HG02840 (cell line): ENCODE results near the gene PCGF3.
"Not testable (repeated sequence)": the region's sequence is repeated elsewhere in the genome, so short reads cannot be mapped to it uniquely, and the experiment has no call there.

Source experiments
- ATAC-seq: cut with Tn5 transposase; IDR thresholded peaks from one replicate; pipeline ENCODE4 v1.9.1; 2021; ENCODE audit warnings: mild to moderate bottlenecking, moderate library complexity, moderate number of reproducible peaks; ENCODE audit not compliant: unreplicated experiment, low FRiP score

The PCGF3 gene

DNA sequence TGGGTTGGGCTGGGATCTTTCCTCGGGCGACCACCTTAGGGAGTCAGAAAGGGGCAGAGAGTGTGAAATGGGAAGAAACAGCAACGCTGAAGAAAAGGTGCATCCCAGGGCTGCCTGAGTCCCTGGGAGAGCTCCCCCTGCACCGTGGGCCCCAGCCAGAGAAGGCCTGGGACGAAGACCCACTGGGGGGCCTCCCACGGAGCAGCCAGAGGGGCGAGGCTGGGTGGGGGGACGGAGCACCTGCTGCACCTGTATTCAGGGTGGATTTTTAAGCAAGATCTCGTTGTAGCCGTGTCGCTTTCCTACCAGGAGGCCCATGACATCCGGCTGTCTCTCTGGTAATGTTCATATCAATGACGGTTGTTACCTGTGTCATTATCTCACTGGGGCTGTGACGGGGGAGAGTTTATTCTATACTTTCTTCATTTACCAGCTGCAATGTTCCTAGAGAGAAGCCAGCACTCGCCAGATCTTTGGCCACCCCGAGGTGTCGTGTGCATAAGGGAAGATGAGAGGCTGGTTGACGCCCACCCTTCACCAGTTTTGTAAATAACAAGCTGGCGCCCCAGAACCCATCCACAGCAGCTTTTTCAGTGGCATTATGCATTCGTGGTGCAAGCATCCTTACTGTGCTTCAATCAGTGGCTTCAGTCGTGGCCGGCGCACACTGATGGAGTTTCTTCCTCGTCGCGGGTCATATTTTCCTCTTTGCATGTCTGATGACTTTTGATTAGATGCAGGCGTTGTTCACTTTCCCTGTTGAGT lies 5.6 kb upstream of the PCGF3 start:
- ATAC-seq: no peak

DNA sequence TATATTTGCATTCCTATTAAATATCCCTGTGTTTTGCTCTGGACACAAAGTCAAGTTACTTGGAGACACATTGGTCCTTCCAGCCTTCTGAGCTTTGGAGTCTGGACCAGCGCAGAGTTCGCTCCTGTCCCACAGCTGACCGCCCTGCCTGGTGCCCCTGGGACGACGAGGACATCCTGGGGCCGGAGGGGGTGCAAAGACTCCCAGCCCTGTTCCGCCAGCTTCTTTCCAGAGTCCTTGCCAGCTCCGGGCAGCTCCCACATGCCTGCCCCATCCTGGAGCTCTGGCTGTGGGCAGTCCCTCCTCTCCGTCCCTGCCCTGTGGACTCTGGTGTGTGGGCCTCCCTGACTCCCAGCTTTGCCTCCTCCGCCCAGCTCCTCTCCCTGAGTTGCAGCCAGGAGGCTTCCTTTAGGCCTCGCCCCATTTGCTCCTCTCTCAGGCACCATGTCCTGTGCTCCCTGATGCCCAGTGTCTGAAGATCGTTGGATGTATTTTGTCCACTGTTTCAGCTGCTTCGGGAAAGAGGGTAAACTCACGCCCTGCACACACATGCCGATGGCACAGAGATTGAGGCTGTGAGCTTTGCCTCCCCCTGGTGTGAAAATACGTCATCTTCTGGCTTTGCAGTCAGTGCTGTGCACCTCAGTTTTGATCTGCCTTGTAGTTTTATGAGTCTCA lies 4.9 kb upstream of the PCGF3 start:
- no peak for ATAC-seq

DNA sequence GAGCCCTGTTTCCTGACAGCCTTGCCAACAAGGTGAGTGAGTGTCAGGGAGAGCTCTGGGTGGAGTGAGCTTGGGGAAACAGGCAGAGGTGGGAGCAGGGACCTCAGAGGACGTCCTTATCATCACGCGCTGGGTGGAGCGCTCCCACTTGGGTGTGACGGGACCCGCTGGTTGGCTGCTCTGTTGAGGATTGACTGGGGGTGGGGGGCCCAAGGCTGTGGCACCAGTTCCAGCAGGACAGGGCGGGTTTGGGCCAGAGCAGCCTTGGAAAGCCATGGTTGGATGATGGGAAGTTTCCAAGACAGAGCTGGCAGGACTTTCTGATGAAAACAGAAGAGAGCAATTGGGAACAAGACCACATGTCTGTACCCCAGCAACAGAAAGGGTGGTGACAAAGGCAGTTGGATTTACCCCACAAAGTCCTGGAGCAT lies 3.0 kb upstream of the PCGF3 start:
- no peak for ATAC-seq

DNA sequence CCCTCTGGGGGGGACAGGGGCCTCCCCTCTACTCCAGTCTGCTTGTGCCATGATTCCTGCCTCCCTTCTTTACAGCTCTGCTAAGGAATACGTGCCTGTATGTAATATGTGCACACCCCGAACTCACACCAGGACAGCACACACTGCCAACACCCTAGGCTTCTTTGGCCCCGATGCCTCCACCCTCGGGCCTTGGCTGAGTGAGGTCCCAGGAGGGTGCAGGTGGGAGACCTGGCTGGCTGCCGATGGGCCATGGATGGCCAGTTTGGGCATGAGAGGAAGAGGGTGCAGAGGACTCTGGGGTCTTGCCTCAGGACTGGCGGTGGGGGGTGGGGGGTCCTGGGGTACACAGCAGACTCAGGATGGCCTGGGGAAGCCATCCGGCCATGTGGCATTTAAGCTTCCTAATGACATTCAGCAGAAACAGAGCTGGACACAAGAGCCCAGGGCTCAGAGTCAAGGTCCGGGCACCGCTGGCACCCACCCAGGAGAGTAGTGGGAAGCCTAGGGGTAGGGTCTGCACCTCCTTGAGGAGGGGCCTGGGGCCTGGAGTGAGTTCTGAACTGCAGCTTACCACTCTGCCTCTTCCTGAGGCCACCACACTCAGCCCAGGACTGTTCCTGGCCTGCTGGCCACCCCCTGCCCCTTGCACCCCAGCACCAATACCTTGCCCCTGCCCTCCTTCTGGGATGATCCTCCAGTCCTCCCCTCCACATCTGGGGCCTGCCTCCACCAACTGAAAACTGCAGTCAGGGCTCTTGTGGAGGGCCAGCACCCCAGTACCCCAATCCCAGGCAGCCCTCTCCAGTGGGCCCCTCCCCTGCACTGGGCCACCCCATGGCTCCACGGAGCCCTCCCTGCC lies 2.1 kb upstream of the PCGF3 start:
- ATAC-seq: no peak

DNA sequence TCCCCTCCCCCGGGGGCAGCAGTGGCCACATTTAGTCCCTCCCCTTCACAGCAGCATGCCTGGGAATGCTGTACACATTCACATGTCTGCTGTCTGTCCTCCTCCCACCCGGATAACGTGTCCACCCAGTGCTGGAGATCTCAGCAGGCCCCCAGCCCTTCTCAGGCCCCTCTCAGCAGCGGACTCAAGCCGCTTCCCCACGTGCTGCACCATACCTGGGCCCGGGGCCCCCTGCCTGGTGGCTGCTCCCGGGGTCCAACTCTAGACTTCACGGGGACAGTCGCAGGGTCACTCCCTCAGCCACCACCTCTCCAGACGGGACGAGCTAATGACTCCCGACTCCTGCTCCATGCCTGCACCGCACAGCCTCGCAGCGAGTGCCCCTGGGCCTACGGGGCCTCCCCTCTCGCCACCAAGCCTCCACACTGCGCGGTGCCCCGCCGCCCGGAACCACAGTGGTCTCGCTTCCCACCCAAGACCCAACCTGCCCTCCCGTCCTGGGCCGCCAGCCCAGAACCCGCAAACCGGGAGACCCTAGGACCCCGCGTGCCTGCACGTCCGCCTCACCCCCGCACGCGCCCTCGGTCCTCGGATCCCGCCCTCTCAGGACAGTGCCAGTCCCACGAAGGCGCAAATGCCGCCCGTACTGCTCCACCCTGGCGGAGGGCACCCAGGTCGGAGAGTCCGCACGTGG lies 1.3 kb upstream of the PCGF3 start:
- no peak for ATAC-seq

DNA sequence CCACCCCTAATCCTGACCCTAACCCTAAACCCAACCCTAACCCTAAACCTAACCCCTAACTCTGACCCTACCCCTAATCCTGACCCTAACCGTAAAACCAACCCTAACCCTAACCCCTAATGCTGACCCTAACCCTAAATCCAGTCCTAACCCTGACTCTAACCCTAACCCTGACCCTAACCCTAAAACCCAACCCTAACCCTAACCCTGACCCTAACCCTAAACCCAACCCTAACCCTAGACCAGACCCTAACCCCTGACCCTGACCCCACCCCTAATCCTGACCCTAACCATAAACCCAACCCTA lies 708 bp upstream of the PCGF3 start:
- ATAC-seq: no peak

DNA sequence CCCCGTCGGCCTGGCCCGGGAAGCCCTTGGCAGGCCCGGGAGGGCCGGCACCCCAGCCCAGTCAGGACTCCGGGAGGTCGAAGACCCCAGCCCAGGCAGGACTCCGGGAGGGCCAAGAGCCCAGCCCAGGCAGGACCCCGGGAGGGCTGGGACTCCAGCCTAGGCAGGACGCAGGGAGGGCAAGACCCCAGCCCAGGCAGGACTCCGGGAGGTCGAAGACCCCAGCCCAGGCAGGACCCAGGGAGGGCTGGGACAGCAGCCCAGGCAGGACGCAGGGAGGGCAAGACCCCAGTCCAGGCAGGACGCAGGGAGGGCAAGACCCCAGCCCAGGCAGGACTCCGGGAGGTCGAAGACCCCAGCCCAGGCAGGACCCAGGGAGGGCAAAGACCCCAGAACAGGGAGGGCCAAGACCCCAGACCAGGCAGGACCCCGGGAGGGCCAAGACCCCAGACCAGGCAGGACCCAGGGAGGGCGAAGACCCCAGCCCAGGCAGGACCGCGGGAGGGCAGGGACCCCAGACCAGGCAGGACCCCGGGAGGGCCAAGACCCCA lies 526 bp downstream of the PCGF3 start:
- ATAC-seq: not testable (repeated sequence)

DNA sequence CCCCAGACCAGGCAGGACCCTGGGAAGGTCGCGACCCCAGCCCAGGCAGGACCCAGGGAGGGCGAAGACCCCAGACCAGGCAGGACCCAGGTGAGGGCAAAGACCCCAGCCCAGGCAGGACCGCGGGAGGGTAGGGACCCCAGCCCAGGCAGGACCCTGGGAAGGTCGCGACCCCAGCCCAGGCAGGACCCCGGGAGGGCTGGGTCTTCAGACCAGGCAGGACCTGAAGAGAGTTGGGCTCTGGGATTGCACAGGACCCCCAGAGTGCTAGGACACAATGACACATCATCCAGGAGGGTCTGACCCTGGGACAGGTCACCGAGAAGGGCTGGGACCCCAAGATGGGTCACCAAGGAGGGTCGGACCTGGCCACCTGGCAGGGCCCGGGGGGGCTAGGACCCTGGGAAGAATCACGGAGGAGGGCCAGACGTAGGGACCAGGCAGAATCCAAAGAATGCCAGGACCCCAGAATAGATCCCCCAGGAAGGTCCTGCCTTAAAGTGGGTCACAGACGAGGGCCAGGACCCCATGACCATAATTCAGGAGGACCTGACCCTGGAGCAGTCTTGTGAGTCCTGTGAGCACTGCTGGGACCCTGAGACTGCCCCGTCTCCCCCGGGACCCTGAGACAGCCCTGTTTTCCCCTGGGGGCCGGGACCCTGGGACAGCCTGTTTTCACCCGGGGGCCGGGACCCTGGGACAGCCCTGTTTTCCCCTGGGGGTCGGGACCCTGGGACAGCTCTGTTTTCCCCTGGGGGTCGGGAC lies 1.4 kb downstream of the PCGF3 start:
- no peak for ATAC-seq

DNA sequence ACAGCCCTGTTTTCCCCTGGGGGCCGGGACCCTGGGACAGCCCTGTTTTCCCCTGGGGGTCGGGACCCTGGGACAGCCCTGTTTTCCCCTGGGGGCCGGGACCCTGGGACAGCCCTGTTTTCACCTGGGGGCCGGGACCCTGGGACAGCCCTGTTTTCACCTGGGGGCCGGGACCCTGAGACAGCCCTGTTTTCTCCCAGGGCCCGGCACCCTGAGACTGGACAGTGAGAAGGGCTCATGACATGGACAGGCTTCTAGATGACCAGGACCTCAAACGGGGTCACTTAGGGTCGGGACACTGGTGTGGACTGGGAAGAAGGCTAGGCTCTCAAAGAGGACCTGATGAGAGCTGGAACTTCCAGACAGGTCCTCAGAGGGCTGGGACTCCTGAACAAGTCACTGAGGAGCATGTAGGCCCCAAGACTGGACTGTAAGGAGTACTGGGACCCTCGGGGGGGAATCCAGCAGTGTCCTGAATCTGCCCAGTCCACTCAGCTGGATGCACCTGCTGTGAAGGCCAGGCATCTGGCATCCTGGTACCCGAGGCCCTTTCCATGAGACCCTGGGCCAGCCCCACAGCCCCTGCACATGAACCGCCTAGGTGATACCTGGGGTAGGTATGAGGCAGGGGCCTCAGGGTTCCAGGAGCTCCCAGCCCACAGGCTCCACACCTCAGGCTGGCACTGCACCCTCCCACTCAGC lies 2.4 kb downstream of the PCGF3 start:
- ATAC-seq: no peak

DNA sequence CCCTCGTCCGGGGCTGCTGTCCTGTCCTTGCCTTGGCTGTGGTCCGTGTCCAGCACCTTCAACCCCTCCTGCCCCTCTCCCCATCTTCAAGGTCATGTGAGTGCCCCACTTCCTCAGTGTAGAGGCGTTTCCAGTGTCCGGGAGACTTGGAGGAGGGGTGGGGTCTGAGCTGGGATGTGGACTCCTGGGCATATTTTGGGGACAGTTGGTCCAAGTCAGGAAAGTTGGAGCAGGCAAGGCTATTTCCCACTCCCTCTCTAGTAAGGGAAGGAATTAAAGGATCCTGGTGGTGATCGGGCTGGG lies 3.0 kb downstream of the PCGF3 start:
- no peak for ATAC-seq

DNA sequence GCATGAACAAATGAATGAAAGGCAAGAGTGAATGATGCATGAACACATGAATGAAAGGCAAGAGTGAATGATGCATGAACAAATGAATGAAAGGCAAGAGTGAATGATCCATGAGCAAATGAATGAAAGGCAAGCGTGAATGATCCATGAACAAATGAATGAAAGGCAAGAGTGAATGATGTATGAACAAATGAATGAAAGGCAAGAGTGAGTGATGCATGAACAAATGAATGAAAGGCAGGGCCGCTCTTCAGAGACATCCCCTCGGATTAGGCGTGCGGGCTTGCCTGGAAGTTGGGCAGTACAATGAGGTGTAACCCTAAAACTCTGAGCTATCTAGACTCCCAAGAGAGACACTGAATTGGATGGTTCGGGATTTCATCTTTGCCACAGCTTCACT lies 3.7 kb downstream of the PCGF3 start:
- ATAC-seq: no peak

DNA sequence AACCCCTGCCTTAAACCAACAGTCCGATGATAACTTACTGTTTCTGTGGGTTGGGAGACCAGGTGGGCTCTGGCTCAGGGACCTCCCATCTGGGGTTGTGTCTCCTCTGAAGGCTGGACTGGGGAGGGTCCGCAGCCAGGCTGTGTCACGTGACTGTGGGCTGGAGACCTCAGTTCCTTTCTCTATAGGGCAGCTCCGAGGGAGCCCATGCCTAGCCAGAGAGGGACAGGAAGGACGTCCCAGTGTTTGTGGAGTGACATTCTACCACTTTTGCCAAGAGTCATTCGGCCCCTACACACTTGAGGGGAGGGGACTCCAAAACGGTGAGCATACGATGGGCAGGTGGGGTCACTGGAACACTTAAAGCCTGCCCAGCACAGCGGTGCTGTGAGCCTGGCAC lies 4.5 kb downstream of the PCGF3 start:
- no peak for ATAC-seq

DNA sequence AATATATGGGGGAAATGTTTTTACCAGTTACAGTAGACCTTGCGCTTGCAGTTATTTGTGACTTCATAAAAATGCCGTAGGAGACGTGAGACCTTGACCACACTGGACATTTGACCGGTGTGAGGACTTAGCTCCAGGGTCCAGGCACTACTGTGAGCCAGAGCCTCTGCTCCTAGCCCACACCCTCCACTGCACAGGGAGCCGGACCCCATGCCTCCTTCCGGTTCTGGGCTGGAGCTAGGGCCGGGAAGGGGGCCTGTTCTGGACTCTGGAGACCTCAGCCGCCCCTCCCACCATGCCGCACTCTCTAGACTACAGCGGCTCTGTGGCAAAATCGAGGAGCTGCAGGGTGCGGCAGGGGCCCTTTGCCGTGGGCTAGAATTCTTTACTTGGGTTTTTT lies 5.3 kb downstream of the PCGF3 start:
- ATAC-seq: no peak

DNA sequence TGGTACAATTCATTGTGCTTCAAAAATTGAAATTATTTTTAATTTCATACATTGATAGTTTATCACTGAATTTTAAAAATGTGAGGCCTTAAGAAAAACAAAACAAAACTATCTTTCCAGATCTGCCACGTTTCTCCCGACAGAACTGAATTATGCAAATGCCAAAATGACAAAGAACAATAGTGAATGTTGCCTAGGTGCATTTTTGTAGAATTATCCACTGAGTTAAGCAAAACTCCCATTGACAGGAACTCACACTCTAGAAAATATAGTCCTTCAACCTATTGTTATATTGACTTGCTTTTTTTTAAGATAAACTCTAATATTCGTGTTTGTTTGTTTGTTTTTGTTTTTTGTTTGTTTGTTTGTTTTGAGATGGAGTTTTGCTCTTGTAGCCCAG lies 6.5 kb downstream of the PCGF3 start:
- ATAC-seq: no peak

DNA sequence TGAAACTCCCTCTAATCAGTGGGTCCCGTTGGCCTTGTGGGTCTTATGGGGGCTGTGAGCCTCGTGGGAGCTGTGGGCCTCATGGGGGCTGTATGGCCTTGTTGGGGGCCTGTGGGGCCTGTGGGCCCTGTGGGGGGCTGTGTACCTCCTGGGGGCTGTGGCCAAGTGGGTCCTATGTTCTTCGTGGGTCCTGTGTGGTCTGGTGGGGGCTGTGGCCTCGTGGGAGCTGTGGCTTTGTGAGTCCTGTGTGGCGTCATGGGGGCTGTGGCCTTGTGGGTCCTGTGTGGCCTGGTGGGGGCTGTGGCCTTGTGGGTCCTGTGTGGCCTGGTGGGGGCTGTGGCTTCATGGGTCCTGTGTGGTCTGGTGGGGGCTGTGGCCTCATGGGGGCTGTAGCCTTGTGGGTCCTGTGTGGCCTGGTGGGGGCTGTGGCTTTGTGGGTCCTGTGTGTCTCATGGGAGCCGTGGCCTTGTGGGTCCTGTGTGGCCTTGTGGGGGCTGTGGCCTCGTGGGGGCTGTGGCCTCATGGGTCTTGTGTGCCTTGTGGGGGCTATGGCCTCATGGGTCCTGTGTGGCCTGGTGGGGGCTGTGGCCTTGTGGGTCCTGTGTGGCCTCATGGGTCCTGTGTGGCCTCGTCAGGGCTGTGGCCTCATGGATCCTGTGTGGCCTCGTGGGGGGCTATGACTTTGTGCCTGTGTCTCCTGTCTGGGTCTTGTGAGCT lies 7.4 kb downstream of the PCGF3 start:
- no peak for ATAC-seq

DNA sequence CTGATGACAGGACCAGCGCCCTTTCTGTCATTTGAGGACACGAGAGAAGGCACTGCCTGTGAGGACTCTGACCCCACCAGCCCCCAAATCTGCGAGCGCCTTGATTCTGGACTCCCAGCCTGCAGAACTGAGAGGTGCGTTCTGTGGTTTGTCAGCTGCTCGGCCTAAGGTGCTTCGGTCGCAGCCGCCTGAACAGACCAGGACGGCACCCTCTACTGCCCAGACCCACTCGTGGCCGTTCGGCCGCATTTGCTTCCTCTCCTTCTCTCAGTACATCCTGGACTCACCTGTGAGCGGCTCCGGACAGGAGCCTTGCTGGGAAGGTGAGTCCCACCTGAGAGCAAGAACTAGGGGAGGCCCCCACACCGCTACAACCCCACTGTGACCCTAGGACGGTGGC lies 8.5 kb downstream of the PCGF3 start:
- no peak for ATAC-seq

DNA sequence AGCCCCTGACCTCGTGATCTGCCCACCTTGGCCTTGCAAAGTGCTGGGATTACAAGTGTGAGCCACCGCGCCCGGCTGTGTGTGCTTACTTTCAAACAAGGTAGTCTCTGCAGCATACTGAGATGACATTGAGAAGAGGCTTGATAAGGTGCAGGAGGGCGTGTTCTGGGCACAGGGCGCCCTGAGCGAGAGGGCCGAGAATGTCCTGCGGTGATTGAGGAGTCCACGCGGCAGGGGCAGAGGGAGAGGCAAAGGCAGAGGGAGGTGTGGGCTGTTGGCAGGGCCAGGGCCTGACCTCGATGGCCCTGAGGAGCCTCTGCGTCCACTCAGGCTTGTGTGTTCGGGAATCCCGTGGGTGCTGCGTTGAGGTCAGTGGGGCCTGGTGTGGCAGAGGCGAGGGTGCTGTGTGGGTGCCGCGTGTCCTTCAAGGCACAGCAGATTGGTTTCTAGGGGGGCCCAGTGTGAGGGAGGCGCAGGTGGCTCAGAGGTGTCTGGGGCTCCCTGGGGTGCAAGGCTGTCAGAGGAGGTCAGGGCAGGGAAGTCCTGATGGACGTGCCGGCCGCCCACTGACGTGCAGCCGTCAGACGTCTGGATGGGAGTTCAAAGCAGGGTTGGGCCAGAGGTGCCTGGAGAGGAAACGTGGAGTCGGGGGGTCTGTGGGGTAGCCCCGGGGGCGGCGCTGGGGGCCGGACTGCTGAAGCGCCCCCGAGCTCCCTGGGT lies 12.1 kb downstream of the PCGF3 start:
- no peak for ATAC-seq

DNA sequence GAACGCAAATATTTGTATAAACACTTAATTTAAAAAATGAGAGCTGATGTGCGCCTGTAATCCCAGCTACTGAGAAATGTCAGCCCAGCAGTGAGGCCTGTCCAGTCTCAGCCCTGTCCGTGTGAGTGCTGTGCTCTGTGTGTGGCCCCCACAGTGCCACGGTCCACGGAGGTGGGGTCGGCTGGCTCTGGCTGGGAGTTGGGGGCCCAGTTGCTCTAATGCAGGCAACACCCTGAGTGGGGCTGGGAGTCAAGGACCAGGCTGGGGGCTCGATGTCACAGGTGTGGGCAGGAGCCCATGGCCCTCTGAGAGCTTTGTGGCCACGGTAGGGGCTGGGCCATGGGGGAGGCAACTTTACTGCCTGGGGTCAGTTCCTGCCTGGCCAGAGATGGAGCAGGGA lies 12.8 kb downstream of the PCGF3 start:
- no peak for ATAC-seq
